HG03060 (cell line): ENCODE results near the gene GIN1.
"Not testable (repeated sequence)": the region's sequence is repeated elsewhere in the genome, so short reads cannot be mapped to it uniquely, and the experiment has no call there.

ENCODE experiments used
- ATAC-seq: cut with Tn5 transposase; IDR thresholded peaks from one replicate; pipeline ENCODE4 v1.9.1; 2021; ENCODE audit warnings: low read depth, moderate number of reproducible peaks; ENCODE audit not compliant: unreplicated experiment

GIN1 gene

GRCh38 chr5:103111468-103111867 lies 8.5 kb downstream of the GIN1 start:
- no peak for ATAC-seq

- ATAC-seq: no peak
These were observed 9.5 kb downstream of the GIN1 start for GRCh38 chr5:103110403-103110802.

- ATAC-seq: no peak
These were observed 10.7 kb downstream of the GIN1 start for GRCh38 chr5:103109277-103109676.

- ATAC-seq: no peak
These were observed 11.9 kb downstream of the GIN1 start for GRCh38 chr5:103108086-103108485.

- ATAC-seq: no peak
These were observed 17.7 kb downstream of the GIN1 start for GRCh38 chr5:103102234-103102633.

- no peak for ATAC-seq
These were observed 18.7 kb downstream of the GIN1 start for GRCh38 chr5:103101079-103101750.

- no peak for ATAC-seq
These were observed 20.9 kb downstream of the GIN1 start for GRCh38 chr5:103098993-103099392.

- ATAC-seq: no peak
These were observed 25.2 kb downstream of the GIN1 start for GRCh38 chr5:103094737-103095136.

GRCh38 chr5:103093727-103094126 lies 26.2 kb downstream of the GIN1 start:
- ATAC-seq: no peak

GRCh38 chr5:103092676-103093075 lies 27.3 kb downstream of the GIN1 start:
- ATAC-seq: no peak

GRCh38 chr5:103090791-103091190 lies 29.1 kb downstream of the GIN1 start:
- ATAC-seq: no peak

GRCh38 chr5:103089272-103089671 lies 30.7 kb downstream of the GIN1 start:
- no peak for ATAC-seq

GRCh38 chr5:103086547-103086946 lies 33.4 kb downstream of the GIN1 start:
- no peak for ATAC-seq

GRCh38 chr5:103079796-103080195 lies 40.1 kb downstream of the GIN1 start:
- no peak for ATAC-seq

- no peak for ATAC-seq
These were observed 44.5 kb downstream of the GIN1 start for GRCh38 chr5:103075442-103075841.

- not testable (repeated sequence) for ATAC-seq
These were observed 46.4 kb downstream of the GIN1 start for GRCh38 chr5:103073500-103073899.

GRCh38 chr5:103066326-103066725 lies 53.6 kb downstream of the GIN1 start:
- ATAC-seq: no peak

GRCh38 chr5:103060424-103060954 lies 59.4 kb downstream of the GIN1 start:
- ATAC-seq: no peak

GRCh38 chr5:103059525-103059924 lies 60.4 kb downstream of the GIN1 start:
- no peak for ATAC-seq

- ATAC-seq: no peak
These were observed 62.5 kb downstream of the GIN1 start for GRCh38 chr5:103057208-103058130.

GRCh38 chr5:103046706-103047105 lies 73.2 kb downstream of the GIN1 start:
- not testable (repeated sequence) for ATAC-seq
